ENCODE measurements around the gene NEMP1. TPM values are rescaled to one million over a fixed set of nuclear protein-coding genes. Genes with fewer than 3 reads are reported as not detected.
"Not testable (repeated sequence)": the region's sequence is repeated elsewhere in the genome, so short reads cannot be mapped to it uniquely, and the experiment has no call there.

NEMP1 gene
- total RNA-seq, 1 donor from 2014 or later, result 6.1 TPM

- no peak for DNase-seq (ENCODE audit: low read depth)
- Histone ChIP-seq H3K27me3 (ENCODE audit: control insufficient read depth, insufficient read depth, low read length) (peaks cover 12% of the 10 kb centered on the region), H3K36me3 (ENCODE audit: control insufficient read depth, insufficient read depth, low read length) (no peaks in the 10 kb centered on the region), H3K4me3 (ENCODE audit: low read depth, low read length) (no peak overlapping the region)
- TF ChIP-seq CTCF (IDR thresholded peaks at IDR 0.05; ENCODE audit: insufficient read depth, low read length, poor library complexity, severe bottlenecking), result no peak
These were observed 47.4 kb downstream of the NEMP1 start for GRCh38 chr12:57031138-57031725.

DNA sequence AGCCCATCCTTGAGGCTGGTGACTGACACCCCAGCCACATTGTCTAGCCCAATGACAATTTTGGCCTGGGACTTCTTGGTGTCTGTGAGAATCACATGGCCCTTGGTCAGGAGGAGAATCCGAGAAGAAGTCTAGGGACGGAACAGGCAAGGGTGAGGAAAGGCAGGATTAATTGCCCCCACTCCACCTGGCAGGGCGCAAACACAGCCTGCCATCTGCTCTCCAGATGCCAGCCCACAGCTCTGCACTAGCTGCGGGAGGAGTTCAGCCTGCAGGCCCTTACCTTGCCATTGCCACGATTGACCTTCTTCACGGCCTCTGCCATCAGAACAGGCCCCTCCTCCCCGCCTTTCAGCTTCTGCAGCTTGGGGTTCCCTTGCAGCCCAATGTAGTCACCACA is 49.1 kb downstream of the NEMP1 start:
- DNase-seq (ENCODE audit: low read depth), result no peak
- peaks cover 14% of the 10 kb centered on the region for H3K27me3 ChIP-seq (ENCODE audit: control insufficient read depth, insufficient read depth, low read length)
- H3K36me3 ChIP-seq (ENCODE audit: control insufficient read depth, insufficient read depth, low read length), result no peaks in the 10 kb centered on the region
- TF ChIP-seq CTCF (IDR thresholded peaks at IDR 0.05; ENCODE audit: insufficient read depth, low read length, poor library complexity, severe bottlenecking), result no peak
- H3K4me3 ChIP-seq (ENCODE audit: low read depth, low read length), result no peak overlapping the region

- no peak for DNase-seq (ENCODE audit: low read depth)
- Histone ChIP-seq H3K4me3 (ENCODE audit: low read depth, low read length) (no peak overlapping the region), H3K27me3 (ENCODE audit: control insufficient read depth, insufficient read depth, low read length) (peaks cover 14% of the 10 kb centered on the region), H3K36me3 (ENCODE audit: control insufficient read depth, insufficient read depth, low read length) (no peaks in the 10 kb centered on the region)
- TF ChIP-seq CTCF (IDR thresholded peaks at IDR 0.05; ENCODE audit: insufficient read depth, low read length, poor library complexity, severe bottlenecking), result no peak
These were observed 50.8 kb downstream of the NEMP1 start for GRCh38 chr12:57027805-57028153.

DNA sequence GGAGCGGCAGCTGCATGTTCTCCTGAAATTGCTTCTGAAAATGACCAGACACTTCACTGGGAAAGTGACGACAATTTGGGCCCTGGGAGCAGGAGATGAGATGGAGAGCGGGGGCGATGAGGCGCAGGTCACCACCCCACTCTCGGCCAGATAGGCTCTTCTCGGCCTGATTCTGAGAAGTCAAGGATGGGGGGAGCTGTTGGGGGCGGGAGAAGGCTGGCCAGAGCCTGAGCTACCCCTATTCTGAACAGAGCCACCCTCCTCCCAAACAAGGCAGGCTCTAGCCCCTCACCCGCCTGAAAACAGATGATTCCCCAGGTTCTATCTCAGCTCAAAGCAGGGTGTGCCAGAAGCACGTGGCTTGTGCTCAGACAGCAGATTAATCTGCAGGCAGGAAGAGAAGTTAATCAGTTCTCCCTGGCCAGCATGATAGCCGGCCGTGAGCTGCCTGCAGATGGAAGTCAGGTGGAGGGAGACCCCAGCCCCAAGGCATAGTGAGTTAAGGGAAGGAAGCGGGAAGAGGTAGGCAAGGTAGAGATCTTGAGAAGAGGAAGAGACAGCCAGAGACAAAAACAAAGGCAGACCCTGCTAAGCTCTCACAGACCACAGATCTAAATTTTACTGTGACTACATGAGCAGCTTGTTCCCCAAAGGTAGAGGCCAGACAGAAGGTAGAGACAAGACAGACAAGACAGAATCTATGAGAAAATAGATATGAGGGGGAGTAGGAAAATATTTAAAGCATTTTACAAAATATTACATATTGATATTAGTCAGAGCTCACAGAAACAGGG is 51.4 kb downstream of the NEMP1 start:
- DNase-seq (ENCODE audit: low read depth), result no peak
- H3K4me3 ChIP-seq (ENCODE audit: low read depth, low read length), result no peak overlapping the region
- H3K36me3 ChIP-seq (ENCODE audit: control insufficient read depth, insufficient read depth, low read length), result no peaks in the 10 kb centered on the region
- no peak for TF ChIP-seq CTCF (IDR thresholded peaks at IDR 0.05; ENCODE audit: insufficient read depth, low read length, poor library complexity, severe bottlenecking)
- H3K27me3 ChIP-seq (ENCODE audit: control insufficient read depth, insufficient read depth, low read length), result peaks cover 14% of the 10 kb centered on the region

- DNase-seq (ENCODE audit: low read depth), result no peak
- no peak for TF ChIP-seq CTCF (IDR thresholded peaks at IDR 0.05; ENCODE audit: insufficient read depth, low read length, poor library complexity, severe bottlenecking)
- peaks cover 14% of the 10 kb centered on the region for H3K27me3 ChIP-seq (ENCODE audit: control insufficient read depth, insufficient read depth, low read length)
- no peaks in the 10 kb centered on the region for H3K36me3 ChIP-seq (ENCODE audit: control insufficient read depth, insufficient read depth, low read length)
- H3K4me3 ChIP-seq (ENCODE audit: low read depth, low read length), result no peak overlapping the region
These were observed 53.4 kb downstream of the NEMP1 start for GRCh38 chr12:57025196-57025595.

DNA sequence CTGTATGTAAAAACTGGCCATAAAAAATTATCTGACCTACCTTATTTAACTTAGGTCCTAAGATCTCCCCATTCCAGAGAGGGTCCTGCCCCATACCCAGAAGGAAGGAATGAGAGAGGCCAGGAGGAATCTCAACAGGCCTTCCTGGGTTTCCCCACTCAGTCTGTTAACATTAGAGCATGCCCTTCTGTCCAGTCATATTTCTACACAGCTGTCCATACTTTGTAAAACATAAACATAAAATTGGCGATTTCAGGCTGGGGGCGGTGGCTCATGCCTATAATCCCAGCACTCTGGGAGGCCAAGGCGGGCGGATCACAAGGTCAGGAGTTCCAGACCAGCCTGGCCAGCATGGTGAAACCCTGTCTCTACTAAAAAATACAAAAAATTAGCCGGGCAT is 56.3 kb downstream of the NEMP1 start:
- H3K4me3 ChIP-seq (ENCODE audit: low read depth, low read length); H3K36me3 ChIP-seq (ENCODE audit: control insufficient read depth, insufficient read depth, low read length); DNase-seq (ENCODE audit: low read depth): not testable (repeated sequence)
- peaks cover 12% of the 10 kb centered on the region for H3K27me3 ChIP-seq (ENCODE audit: control insufficient read depth, insufficient read depth, low read length)
